Muscle of leg (tissue), 11 donors: ENCODE results near the gene SHB. TPM values are rescaled to one million over a fixed set of nuclear protein-coding genes. Genes with fewer than 3 reads are reported as not detected.
"Not testable (repeated sequence)": the region's sequence is repeated elsewhere in the genome, so short reads cannot be mapped to it uniquely, and the experiment has no call there.

ENCODE experiments used
- DNase-seq: peaks from one replicate; pipeline ENCODE4 v3.0.0; 2013
- H3K27ac ChIP-seq: one replicate; pipeline ENCODE4 v1.5.1; 2013; ENCODE audit warnings: mild to moderate bottlenecking, low read length, control low read depth
- H3K27me3 ChIP-seq: one replicate; pipeline ENCODE4 v1.6.1; 2013; ENCODE audit warnings: low read length; ENCODE audit not compliant: control insufficient read depth, insufficient read depth
- H3K36me3 ChIP-seq: one replicate; pipeline ENCODE4 v1.6.1; 2013; ENCODE audit warnings: low read length; ENCODE audit not compliant: control insufficient read depth, insufficient read depth
- H3K4me1 ChIP-seq: one replicate; pipeline ENCODE4 v1.6.1; 2013; ENCODE audit warnings: low read length; ENCODE audit not compliant: control insufficient read depth, insufficient read depth
- H3K4me3 ChIP-seq: one replicate; pipeline ENCODE4 v1.5.1; 2013; ENCODE audit warnings: low read length, control low read depth
- H3K9me3 ChIP-seq: replicated peaks from 2 replicates; pipeline ENCODE4 v1.6.1; 2013; ENCODE audit warnings: low read depth, low read length; ENCODE audit not compliant: control insufficient read depth
- WGBS: methylation state at CpG from one replicate; pipeline ENCODE4 v1.1.5; 2013; ENCODE audit warnings: missing lambda C conversion rate; ENCODE audit not compliant: insufficient coverage; 5-methylcytosine and 5-hydroxymethylcytosine counted together
- polyA plus RNA-seq, 8 donors: library from polyadenylated mRNA; unstranded; fragments of 120-200 nt; gene quantifications; one replicate each; pipeline versions ENCODE4 v1.2.1 to v1.2.3, GENCODE V29; 2013; ENCODE audit warnings: inconsistent platforms in 1 of 8, low replicate concordance in 1 of 8; ENCODE audit not compliant: insufficient read length in 8 of 8, insufficient read depth in 1 of 8
- total RNA-seq: library from RNA; stranded (reverse); fragments of 120-200 nt; gene quantifications from one replicate; pipeline ENCODE4 v1.2.4, GENCODE V29; 2013

Gene SHB
- total and polyA plus RNA-seq, 9 donors = 5.0 to 9.1 (median 6.2) TPM

- 16% methylated on average over 30 of the region's 36 CpGs for WGBS
- Histone ChIP-seq H3K9me3 (no peaks in the 10 kb centered on the region), H3K27ac (peak overlapping the region; percentile 70), H3K4me1 (peaks cover 19% of the 10 kb centered on the region), H3K27me3 (no peaks in the 10 kb centered on the region), H3K36me3 (no peaks in the 10 kb centered on the region), H3K4me3 (peak overlapping the region; percentile 78)
- peak; percentile 77 for DNase-seq
Measured at GRCh38 chr9:37904445-37905130, 164.4 kb downstream of the SHB start.

GRCh38 chr9:37903647-37904444 lies 165.2 kb downstream of the SHB start, which contains the start of gene SLC25A51:
TSS of gene SLC25A51 (minus strand) at chr9:37904127. CDS start at chr9:37888550, 15,577 bp downstream.
- H3K36me3 ChIP-seq = peaks cover 6% of the 10 kb centered on the region
- WGBS = 0% methylated on average over 84 of the region's 84 CpGs
- H3K4me3 ChIP-seq = peak within 1 kb of the TSS; percentile 78
- DNase-seq = peak; percentile 97
- peaks cover 19% of the 10 kb centered on the region for H3K4me1 ChIP-seq
- no peaks in the 10 kb centered on the region for H3K27me3 ChIP-seq
- no peaks in the 10 kb centered on the region for H3K9me3 ChIP-seq
- peak within 1 kb of the TSS; percentile 70 for H3K27ac ChIP-seq

- DNase-seq = no peak
- H3K9me3 ChIP-seq = no peaks in the 10 kb centered on the region
- WGBS = 4% methylated on average over 13 of the region's 17 CpGs
- H3K4me1 ChIP-seq = peaks cover 19% of the 10 kb centered on the region
- H3K27me3 ChIP-seq = no peaks in the 10 kb centered on the region
- H3K27ac ChIP-seq = peak overlapping the region; percentile 70
- H3K36me3 ChIP-seq = peaks cover 11% of the 10 kb centered on the region
- H3K4me3 ChIP-seq = peak overlapping the region; percentile 78
Measured at GRCh38 chr9:37902796-37903646, 166.0 kb downstream of the SHB start.

GRCh38 chr9:37902131-37902530 lies 166.9 kb downstream of the SHB start:
- peaks cover 19% of the 10 kb centered on the region for H3K4me1 ChIP-seq
- H3K36me3 ChIP-seq = peaks cover 16% of the 10 kb centered on the region
- H3K27me3 ChIP-seq = no peaks in the 10 kb centered on the region
- no peak overlapping the region for H3K27ac ChIP-seq
- no peak for DNase-seq
- no peak overlapping the region for H3K4me3 ChIP-seq
- no peaks in the 10 kb centered on the region for H3K9me3 ChIP-seq

GRCh38 chr9:37899041-37899440 lies 170.0 kb downstream of the SHB start:
- Histone ChIP-seq H3K36me3 (peaks cover 33% of the 10 kb centered on the region), H3K9me3 (no peaks in the 10 kb centered on the region), H3K4me1 (peaks cover 8% of the 10 kb centered on the region), H3K27me3 (no peaks in the 10 kb centered on the region), H3K4me3 (no peak overlapping the region), H3K27ac (no peak overlapping the region)
- DNase-seq = no peak
- no CpG with 5 or more reads among the region's 2 CpGs for WGBS

GRCh38 chr9:37897665-37898064 lies 171.4 kb downstream of the SHB start:
- H3K4me3 ChIP-seq = no peak overlapping the region
- H3K4me1 ChIP-seq = peaks cover under 1% of the 10 kb centered on the region
- no peak for DNase-seq
- H3K27me3 ChIP-seq = no peaks in the 10 kb centered on the region
- H3K36me3 ChIP-seq = peaks cover 37% of the 10 kb centered on the region
- 40% methylated on average over 1 of the region's 2 CpGs for WGBS
- no peaks in the 10 kb centered on the region for H3K9me3 ChIP-seq
- no peak overlapping the region for H3K27ac ChIP-seq

- H3K36me3 ChIP-seq = peaks cover 32% of the 10 kb centered on the region
- no peaks in the 10 kb centered on the region for H3K4me1 ChIP-seq
- no peak overlapping the region for H3K27ac ChIP-seq
- DNase-seq = no peak
- H3K4me3 ChIP-seq = no peak overlapping the region
- WGBS = 82% methylated on average over 4 of the region's 8 CpGs
- H3K9me3 ChIP-seq = no peaks in the 10 kb centered on the region
- H3K27me3 ChIP-seq = no peaks in the 10 kb centered on the region
Measured at GRCh38 chr9:37892063-37892462, 177.0 kb downstream of the SHB start.

GRCh38 chr9:37891042-37891441 lies 178.0 kb downstream of the SHB start:
- H3K27ac ChIP-seq, H3K4me3 ChIP-seq, H3K4me1 ChIP-seq, H3K27me3 ChIP-seq, DNase-seq, H3K9me3 ChIP-seq: not testable (repeated sequence)
- no CpG with 5 or more reads among the region's 17 CpGs for WGBS
- peaks cover 26% of the 10 kb centered on the region for H3K36me3 ChIP-seq

GRCh38 chr9:37889536-37889935 lies 179.5 kb downstream of the SHB start:
- Histone ChIP-seq H3K27ac (no peak overlapping the region), H3K36me3 (peaks cover 24% of the 10 kb centered on the region), H3K9me3 (no peaks in the 10 kb centered on the region), H3K4me1 (no peaks in the 10 kb centered on the region), H3K4me3 (no peak overlapping the region), H3K27me3 (no peaks in the 10 kb centered on the region)
- DNase-seq = no peak
